GM12891 (cell line): ENCODE measurements around the gene OXT.
"Not testable (repeated sequence)": the region's sequence is repeated elsewhere in the genome, so short reads cannot be mapped to it uniquely, and the experiment has no call there.

Experiments used
- DNase-seq: peaks from one replicate; pipeline ENCODE4 v3.0.0; 2011; ENCODE audit warnings: low spot score; ENCODE audit not compliant: insufficient read length
- FAIRE-seq: peaks from 2 replicates; lab custom pipeline; 2011; peaks lifted over from hg19 to GRCh38; lab: Jason Lieb, UNC
- PAX5 ChIP-seq: IDR thresholded peaks from 2 replicates; pipeline ENCODE4 v1.6.1; 2011; ENCODE audit warnings: low read length, moderate library complexity, mild to moderate bottlenecking; ENCODE audit not compliant: insufficient read depth, severe bottlenecking
- POLR2A ChIP-seq: IDR thresholded peaks from 2 replicates; pipeline ENCODE4 v1.6.1; 2011; ENCODE audit warnings: low read depth, low read length, control low read depth
- POLR2AphosphoS5 ChIP-seq: IDR thresholded peaks from 2 replicates; pipeline ENCODE4 v1.6.1; 2011; ENCODE audit warnings: low read depth, low read length, control low read depth
- POU2F2 ChIP-seq: IDR thresholded peaks from 2 replicates; pipeline ENCODE4 v1.6.1; 2011; ENCODE audit warnings: low read depth, mild to moderate bottlenecking, control low read depth, low read length, moderate library complexity
- SPI1 ChIP-seq: IDR thresholded peaks from 2 replicates; pipeline ENCODE4 v1.6.1; 2011; ENCODE audit warnings: low read depth, low read length, control low read depth
- TAF1 ChIP-seq: IDR thresholded peaks from 2 replicates; pipeline ENCODE4 v1.6.1; 2011; ENCODE audit warnings: low read depth, low read length, control low read depth

The OXT gene

DNA sequence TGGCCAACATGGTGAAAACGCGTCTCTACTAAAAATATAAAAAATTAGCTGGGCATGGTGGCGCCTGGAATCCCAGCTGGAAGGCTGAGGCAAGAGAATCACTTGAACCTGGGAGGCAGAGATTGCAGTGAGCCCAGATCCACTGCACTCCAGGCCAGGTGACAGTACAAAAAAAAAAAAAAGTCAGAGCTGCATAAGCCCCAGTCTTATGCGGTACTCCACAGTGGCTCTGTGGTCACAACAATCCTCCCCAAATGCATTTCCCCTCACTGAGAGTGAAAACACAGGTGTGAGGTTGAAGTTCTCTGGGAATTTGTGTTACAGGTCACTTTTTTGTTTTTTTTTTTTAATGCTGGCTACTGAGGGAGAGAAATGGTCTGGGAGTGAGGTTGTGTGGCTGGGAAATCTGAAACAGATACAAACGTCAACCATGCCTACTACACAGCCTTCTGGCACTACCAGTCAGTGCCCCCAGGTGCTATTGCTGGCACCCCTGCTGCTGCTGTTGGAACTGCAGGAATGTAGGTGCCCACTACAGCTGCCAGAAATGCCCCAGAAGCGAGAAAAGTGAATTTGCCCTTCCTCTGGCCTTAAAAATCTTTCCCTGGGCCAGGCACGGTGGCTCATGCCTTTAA is 19.9 kb upstream of the OXT start:
- TF ChIP-seq SPI1, result no peak
- TF ChIP-seq PAX5, result no peak
- TF ChIP-seq POLR2A, result no peak
- no peak for TF ChIP-seq TAF1
- no peak for TF ChIP-seq POLR2AphosphoS5
- FAIRE-seq, result no peak
- no peak for DNase-seq

DNA sequence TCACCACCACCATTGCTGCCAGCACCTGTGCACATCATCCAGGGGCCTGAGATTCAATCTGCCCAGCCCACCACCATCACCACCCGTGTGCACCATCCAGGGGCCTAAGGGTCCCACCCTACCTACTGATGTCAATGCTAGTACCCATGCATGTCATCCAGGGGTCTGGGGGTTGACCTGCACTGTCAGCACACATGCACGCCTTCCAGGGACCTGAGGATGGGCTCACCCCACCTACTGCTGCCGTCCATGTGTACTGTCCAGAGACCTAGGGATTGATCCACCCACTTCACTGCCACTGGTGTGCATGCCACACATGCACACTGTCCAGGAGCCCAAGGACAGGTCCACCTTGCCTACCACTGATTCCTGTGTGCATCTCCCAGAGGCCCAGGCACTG is 11.9 kb upstream of the OXT start:
- no peak for DNase-seq
- FAIRE-seq, result no peak
- TF ChIP-seq SPI1 (no peak), POLR2A (no peak), POU2F2 (no peak), PAX5 (no peak), POLR2AphosphoS5 (no peak), TAF1 (no peak)

DNA sequence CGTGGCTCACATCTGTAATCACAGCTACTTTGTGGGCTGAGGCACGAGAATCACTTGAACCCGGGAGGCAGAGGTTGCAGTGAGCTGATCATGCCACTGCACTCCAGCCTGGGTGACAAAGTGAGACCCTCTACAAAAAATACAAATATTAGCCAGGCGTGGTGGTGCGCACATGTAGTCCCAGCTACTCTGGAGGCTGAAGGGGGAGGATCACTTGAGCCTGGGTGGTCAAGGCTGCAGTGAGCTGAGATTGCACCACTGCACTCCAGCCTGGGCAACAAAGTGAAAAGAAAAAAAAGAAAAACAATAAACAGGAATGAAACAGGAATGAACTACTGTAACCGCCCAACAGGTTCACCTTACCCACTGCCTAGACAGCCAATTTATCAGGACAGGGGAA is 7.3 kb upstream of the OXT start:
- FAIRE-seq, result peak; percentile 13
- DNase-seq, result not testable (repeated sequence)

DNA sequence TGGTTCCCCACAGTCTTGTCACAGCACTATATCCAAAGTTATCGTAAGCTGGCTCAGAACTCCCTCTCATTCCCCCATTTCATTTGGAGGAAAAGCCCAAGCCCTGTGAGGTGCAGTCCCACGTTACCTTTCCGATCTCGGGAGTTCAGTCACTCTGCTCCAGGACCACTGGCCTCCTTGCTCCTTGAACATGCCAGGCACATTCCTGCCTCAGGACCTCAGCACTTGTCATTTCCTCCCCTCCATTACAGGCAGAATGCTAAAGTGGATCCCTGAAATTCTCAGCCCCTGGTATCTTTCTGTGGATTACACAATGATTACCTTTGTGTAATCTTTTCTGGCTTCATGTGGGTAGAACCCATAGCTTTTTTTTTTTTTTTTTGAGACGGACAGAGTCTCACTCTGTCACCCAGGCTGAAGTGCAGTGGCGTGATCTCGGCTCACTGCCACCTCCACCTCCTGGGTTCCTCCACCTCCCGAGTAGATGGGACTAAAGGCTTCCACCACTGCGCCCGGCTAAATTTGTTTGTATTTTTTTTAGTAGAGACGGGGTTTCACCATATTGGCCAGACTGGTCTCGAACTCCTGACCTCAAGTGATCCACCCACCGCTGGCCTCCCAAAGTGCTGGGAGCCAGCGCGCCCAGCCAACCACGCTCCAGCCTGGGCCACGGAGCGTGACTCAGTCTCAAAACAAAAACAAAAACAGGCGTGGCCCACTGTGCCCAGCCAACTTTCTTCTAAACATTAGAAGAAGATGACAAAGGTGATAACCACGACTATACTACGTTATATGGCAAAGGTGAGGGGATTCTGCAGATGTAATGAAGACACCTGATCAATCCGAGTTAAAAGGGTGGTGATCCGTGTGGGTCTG is 4.0 kb upstream of the OXT start:
- DNase-seq (no peak), FAIRE-seq (peak; percentile 59)
- TF ChIP-seq SPI1, result no peak
- TF ChIP-seq PAX5, result peak; percentile 81
- TF ChIP-seq POLR2AphosphoS5, result no peak
- no peak for TF ChIP-seq POU2F2
- no peak for TF ChIP-seq POLR2A
- TF ChIP-seq TAF1, result no peak

DNA sequence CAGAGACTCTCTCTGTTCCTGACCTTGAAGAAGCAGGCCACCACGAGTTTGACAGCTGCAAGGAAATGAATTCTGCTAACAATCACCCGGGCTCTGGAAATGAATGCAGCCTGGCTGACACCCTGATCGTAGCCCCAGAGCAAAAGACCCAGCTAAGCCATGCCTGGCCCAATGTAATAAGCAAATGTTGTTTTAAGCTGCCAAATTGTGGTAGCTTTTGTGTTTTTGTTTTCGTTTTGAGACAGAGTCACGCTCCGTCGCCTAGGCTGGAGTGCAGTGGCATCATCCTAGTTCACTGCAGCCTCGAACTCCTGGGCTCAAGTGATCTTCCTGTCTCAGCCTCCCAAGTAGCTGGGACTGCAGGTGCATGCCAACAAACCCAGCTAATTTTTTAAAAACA is 3.3 kb upstream of the OXT start:
- FAIRE-seq, result peak; percentile 13
- peak; percentile 91 for TF ChIP-seq PAX5
- no peak for TF ChIP-seq POLR2AphosphoS5
- DNase-seq, result no peak

DNA sequence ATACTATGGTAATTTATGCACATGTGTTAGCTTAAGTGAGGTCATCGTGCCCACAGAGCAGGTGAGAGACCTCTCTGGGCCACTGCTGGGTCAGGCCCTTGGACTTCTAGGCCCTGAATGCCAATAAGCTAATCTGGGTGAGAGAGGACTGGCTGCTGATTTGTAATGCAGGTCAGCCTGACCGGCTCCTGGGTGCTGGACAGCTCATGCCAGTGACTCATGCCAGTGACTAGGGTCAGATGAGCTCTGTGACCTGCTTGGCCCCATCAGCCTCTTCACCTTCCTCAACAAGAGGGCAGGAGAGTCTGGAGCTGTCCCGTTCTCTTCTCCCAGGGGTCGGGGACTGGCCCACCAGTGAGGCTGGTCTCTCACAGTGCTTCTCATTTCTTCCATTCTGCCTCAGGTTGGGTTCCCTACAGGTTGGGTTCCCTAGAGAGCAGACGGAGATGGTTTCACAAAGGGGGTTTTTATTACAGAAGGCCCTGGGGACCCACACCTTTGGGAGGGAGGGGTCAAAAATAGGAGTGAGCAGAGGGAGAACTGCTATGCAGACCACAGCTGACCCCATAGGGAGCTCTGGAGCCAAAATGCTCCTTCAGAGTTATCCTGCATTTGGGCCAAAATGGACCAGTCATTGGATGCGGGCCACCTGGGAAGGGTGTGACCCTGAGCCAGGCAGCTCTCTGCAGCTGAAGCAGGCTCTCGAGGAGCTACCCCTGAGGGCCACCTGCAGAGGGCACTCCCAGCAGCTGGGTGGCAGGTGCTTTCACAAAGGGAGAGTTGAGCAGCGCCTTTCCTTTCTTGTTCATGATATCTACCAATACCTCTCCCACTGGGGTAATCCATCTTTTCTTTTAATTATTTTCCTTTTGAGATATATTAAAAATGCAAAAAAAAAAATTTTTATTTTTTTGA is 2.2 kb upstream of the OXT start:
- DNase-seq, result no peak
- FAIRE-seq, result no peak
- TF ChIP-seq POLR2AphosphoS5 (no peak), PAX5 (no peak), POLR2A (no peak), TAF1 (no peak), POU2F2 (no peak), SPI1 (no peak)

DNA sequence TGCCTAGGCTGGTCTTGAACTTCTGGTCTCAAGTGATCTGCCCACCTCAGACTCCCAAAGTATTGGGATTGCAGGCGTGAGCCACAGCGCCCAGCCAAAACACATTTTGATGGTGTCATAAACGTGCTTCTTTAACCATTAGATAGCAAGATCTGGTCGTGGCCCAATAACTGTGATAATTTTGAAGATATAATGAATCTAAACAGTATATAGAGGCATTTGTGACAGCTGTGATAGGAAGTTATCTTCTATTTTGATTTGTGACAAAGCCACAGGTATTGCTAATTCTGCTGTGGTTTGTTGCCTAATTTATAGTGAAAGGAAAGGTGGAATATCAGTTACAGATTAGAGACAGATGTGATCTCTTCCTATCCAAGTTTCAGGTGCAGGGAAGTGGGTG is 695 bp upstream of the OXT start:
- TF ChIP-seq PAX5 (no peak), POU2F2 (no peak), POLR2AphosphoS5 (no peak), TAF1 (no peak), SPI1 (no peak), POLR2A (no peak)
- DNase-seq (no peak), FAIRE-seq (no peak)

DNA sequence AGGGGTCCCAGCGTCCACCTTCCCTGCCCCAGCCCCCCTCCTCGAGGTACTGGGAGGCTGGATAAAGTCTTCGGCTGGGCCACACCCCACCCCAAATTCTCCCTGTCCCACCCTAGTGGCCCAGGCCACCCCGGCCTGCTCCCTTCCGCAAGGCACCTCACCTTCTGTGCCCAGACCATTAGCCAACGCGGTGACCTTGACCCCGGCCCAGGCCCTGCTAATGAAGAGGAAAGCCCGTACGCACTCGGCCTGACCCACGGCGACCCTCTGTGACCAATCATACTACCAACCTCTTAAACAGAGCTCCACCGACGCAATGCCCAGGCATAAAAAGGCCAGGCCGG is 182 bp upstream of the OXT start:
- DNase-seq (no peak), FAIRE-seq (no peak)
- TF ChIP-seq TAF1 (no peak), SPI1 (no peak), POLR2A (no peak), POLR2AphosphoS5 (no peak), POU2F2 (no peak), PAX5 (no peak)

DNA sequence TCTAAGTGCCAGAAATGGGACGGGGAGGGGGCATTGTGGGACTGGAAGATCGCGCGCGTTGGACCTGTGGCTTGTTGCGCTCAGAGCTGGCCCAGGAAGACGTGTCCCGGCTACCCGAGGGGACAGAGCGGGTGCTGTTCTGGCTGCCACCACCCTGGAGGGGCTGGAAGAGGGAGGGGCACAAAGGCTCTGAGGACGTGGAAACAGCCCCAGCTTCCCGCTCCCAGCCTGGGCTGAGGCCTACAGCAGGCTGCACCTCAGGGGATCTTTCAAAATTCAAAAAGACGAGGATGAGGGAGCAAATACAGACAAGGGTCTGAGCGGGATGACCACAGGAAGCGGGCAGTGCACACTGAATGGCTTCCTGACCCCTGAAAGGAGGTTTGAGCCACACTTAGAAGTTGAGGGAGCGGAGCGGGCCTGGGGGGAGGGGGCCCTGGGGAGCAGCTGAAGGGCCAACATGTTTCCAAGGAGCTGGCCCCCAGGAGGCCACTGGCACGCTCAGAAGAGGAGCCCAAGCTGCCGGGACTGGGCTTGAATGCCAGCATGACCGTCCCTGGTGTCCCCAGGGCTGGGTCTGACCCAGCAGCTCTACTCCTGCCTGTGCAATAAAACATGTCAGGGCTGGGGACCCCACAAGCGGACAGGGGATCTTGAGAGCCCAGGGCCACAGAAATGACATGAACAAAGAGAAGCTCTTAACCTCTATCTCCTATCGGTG is 1.3 kb downstream of the OXT start:
- TF ChIP-seq TAF1 (no peak), SPI1 (no peak), POLR2AphosphoS5 (no peak), POU2F2 (no peak), PAX5 (no peak), POLR2A (no peak)
- FAIRE-seq (no peak), DNase-seq (no peak)

DNA sequence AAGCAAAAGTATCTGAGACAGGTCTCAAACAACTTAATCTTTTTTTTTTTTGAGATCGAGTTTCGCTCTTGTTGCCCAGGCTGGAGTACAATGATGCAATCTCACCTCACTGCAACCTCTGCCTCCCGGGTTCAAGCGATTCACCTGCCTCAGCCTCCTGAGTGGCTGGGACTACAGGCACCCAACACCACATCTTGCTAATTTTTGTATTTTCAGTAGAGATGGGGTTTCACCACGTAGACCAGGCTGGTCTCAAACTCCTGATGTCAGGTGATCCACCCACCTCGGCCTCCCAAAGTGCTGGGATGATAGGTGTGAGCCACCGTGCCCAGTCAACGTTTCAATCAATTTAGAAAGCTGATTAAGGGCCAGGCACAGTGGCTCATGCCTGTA is 1.8 kb downstream of the OXT start:
- not testable (repeated sequence) for FAIRE-seq

More for the DNA sequence above, 1.8 kb downstream of the OXT start:
- not testable (repeated sequence) for DNase-seq
